ENCODE measurements around the gene PICK1.

PICK1 gene

GRCh38 chr22:38056969-38057891 is at the start of gene PICK1:
TSS of gene PICK1 (plus strand) at chr22:38057404. CDS start at chr22:38057810, 406 bp downstream.
- peak; percentile 50 to 62 (median 54) for DNase-seq (ENCODE audit: low read depth in 3 of 3, low spot score in 1 of 3)

GRCh38 chr22:38009000-38009806 is 48.0 kb upstream of the PICK1 start:
- no peak for DNase-seq (ENCODE audit: low read depth in 3 of 3, low spot score in 1 of 3)

GRCh38 chr22:38012604-38013072 is 44.6 kb upstream of the PICK1 start:
- no peak for DNase-seq (ENCODE audit: low read depth in 3 of 3, low spot score in 1 of 3)

- no peak for DNase-seq (ENCODE audit: low read depth in 3 of 3, low spot score in 1 of 3)
These were observed 43.1 kb upstream of the PICK1 start for GRCh38 chr22:38014083-38014482.

GRCh38 chr22:38016182-38017151 is 40.7 kb upstream of the PICK1 start:
- DNase-seq (ENCODE audit: low read depth in 3 of 3, low spot score in 1 of 3) = no peak

DNA sequence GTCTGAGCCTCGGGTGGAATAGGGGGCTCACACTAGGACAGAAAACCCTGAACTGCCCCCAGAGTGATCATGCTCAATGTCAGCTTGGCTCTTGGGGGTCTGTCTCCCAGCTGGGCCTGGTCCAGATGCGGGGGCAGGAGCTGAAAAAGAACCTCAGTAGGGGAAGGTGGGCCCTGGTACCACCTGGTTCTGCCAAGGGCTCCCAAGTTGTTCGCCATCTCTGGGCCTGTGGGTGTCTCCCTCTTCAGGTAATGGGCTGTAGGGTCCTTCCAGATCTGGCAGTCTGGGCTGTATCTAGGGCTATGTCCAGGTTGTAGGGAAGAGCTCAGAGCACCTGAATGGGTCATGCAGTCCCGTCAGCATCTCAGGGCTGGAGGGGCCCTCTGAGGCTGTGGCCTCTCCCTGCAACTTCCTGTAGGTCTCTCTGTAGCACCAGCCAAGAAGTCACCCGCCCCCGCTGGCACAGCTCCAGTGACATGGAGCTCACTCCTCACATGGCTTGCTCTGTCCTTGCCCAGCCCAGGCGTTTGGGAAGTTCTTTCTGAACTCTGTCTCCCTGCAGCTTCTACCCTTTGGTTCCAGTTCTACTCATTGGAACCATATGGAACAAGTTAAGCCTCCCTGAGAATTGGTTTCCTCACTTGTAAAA is 39.8 kb upstream of the PICK1 start:
- no peak for DNase-seq (ENCODE audit: low read depth in 3 of 3, low spot score in 1 of 3)

DNA sequence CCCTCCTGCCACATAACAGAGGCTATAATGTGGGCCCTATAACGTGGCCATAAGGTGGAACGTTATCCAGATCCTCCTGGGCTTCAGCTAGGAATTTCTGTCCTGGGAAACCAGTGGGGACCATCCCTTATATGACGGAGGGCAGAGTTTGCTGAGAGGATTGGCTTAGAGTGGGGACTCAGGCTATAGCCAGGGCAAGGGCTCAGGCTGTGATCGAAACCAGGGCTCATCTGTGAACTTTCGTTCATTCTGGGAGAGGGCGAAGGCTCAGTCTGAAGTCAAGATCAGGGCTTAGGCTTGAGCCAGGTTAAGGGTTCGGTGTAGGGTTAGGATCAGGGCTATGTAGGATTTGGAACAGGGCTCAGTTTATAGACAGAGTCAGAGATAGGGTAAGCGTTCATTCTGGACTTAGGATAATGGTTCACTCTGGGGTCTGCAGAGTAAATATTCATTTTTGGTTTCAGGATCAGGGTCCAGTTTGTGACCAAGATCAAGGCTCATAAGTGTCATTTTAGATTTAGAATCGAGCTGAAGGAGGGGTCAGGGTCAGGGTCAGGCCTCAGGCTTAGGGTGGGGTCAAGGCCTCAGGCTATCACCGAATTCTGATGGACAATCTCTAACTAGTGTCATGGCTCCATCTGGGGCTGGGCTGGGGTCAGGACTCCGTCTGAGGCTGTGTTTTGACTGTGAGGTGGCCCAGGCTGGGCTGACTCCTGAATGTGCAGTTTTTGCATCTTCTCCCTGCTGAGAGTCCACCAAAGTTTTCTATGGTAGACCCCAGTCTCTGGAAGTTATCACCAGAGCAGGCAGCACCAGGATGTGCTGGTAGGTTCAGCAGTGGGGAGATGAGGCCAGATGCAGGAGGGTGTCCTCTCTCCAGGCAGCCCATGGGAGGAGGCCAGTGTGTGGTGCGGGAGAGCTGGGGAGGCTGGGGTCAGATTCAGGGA is 39.0 kb upstream of the PICK1 start:
- no peak for DNase-seq (ENCODE audit: low read depth in 3 of 3, low spot score in 1 of 3)

GRCh38 chr22:38018938-38019827 is 38.0 kb upstream of the PICK1 start:
- no peak for DNase-seq (ENCODE audit: low read depth in 3 of 3, low spot score in 1 of 3)

DNA sequence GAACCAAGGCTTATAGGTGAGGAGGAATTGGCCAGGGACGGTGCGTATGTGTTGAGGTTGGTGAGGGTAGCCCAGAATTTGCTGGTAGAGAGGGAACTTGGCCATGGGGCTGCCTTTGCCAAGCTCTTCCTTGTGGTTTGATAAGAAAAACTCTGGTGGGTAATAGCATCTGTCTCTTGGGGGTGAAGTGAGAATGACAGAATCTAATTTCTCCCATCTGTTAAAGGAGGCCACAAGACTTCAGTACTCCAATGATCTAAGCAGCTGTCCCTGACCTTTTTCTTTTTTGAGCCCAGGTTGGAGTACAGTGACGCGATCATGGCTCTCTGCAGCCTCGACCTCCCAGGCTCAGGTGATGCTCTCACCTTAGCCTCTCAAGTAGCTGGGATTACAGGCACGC is 36.0 kb upstream of the PICK1 start:
- no peak for DNase-seq (ENCODE audit: low read depth in 3 of 3, low spot score in 1 of 3)

GRCh38 chr22:38023045-38023444 is 34.2 kb upstream of the PICK1 start:
- DNase-seq (ENCODE audit: low read depth in 3 of 3, low spot score in 1 of 3) = no peak

DNA sequence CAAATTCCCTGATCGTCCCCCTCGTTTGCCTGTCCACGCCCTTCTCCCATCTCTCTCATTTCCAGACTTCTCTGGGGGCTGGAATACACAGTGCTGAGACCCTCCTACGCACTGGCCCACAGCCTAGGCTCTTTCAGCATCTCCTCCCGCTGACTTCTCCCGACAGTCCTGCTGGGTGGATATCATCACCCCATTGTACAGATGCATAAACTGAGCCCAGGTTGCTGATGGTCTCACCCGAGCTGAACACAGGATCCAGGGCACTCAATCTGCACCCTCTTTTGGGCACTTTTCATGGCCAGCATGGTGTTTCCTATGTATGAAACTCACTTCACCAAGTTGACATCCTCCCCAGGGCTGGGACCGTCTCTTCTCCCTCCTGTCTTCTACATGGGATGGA is 31.7 kb upstream of the PICK1 start:
- DNase-seq (ENCODE audit: low read depth in 3 of 3, low spot score in 1 of 3) = no peak

GRCh38 chr22:38026130-38027111 is 30.8 kb upstream of the PICK1 start:
- no peak for DNase-seq (ENCODE audit: low read depth in 3 of 3, low spot score in 1 of 3)

GRCh38 chr22:38027487-38027886 is 29.7 kb upstream of the PICK1 start:
- no peak for DNase-seq (ENCODE audit: low read depth in 3 of 3, low spot score in 1 of 3)

DNA sequence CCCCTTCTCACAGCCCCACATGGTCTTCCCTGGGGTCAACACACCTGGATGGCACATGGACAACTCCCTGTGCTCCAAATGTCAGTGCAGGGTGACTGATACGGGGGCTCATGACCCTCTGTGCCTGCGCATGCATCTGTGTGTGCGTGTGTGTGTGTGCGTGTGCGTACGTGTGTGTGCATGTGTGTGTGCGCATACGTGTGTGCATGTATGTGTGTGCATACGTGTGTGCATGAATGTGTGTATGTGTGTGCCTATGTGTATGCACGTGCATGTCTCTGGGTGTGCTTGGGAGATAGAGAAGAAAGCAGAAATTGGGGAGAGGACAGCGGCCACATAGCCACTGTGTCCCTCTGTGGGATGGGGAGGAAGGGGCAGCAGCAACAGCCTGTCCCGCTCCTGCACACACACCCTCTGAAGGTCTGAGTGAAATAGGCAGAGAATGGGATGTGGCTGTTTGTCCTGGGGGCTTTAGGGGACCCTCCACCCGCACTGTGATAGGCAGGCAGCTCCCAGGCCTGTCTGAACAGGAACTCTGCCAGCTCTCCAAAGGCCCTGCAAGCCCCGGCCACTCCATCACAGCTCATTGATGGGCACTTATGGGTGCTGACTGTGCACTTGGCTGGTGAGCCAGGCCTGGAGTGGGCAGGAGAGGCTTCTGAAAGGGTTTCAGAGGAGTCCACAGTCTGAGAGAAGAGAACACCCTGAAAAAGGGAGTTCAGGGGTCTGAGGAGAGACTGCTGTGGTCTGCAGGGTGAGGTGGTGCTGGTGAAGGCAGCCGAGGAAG is 28.7 kb upstream of the PICK1 start:
- DNase-seq (ENCODE audit: low read depth in 3 of 3, low spot score in 1 of 3) = no peak

DNA sequence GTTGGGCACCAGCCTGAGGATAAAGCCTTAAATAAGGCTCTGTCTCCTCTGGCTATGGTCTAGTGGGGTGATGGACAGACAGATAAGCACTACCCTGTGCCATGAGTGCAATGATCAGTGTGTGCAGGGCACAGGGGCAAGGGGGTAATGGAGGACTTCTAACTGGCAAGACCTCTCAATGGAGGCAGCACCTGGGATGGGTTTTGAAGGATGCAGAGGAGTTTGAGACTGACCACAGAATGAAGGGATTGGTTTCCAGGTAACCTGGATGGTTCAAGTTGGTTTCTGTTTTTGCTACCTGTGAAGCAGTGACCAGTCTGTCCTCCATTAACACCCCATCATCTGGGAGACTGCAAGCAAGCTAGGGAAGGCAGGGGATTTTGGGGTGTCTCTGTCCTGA is 27.8 kb upstream of the PICK1 start:
- DNase-seq (ENCODE audit: low read depth in 3 of 3, low spot score in 1 of 3) = no peak

DNA sequence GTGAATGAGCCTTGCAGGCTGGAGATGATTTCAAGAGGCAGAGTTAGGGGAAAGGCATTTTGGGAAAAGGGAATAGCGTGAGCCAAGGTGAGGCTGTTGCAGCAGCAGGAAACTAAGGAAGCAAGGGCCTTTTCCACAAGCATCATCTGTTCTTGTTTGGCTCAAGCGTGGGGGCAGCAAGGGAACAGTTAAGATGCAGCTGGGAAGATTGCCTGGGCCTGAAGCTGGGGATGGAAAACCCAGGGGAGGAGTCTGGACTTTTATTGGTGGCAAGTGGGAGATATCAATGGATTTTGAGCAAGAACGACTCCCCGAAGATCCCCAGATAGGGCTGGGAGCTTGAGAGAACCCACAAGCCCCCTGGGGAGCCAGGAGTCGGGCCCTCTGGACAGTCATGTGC is 27.3 kb upstream of the PICK1 start:
- DNase-seq (ENCODE audit: low read depth in 3 of 3, low spot score in 1 of 3) = no peak

Measured in stimulated activated CD4-positive, alpha-beta T cell treated with anti-CD3 and anti-CD28 coated beads, TNF-alpha, amount 100 ng/mL, for 1 hour (primary cell).